OCI-LY3 (cell line): ENCODE results near the gene FBRSL1.

Source experiments
- H2AFZ ChIP-seq: fragments of 200-600, 300-600 bp; shearing (Covaris generic); 2 replicates; pipeline ENCODE4 v1.6.0; 2014; ENCODE audit warnings: antibody characterized with exemption, low read depth, low read length
- H3K27ac ChIP-seq: fragments of 200-600, 300-600 bp; sonication (generic); 2 replicates; pipeline ENCODE4 v1.5.1; 2014; ENCODE audit warnings: mild to moderate bottlenecking, low read length, moderate library complexity, mixed read lengths
- H3K27me3 ChIP-seq: fragments of 200-600, 300-600 bp; sonication (generic); 2 replicates; pipeline ENCODE4 v1.6.1; 2014; ENCODE audit warnings: low read depth, low read length, mixed read lengths
- H3K36me3 ChIP-seq: fragments of 200-600, 300-600 bp; sonication (generic); replicated peaks from 2 replicates; pipeline ENCODE3; 2014; ENCODE audit warnings: low read depth, low read length, mixed read lengths
- H3K4me1 ChIP-seq: fragments of 300-600, 200-600 bp; sonication (generic); 2 replicates; pipeline ENCODE4 v1.6.1; 2014; ENCODE audit warnings: low read length, mixed read lengths
- H3K4me2 ChIP-seq: fragments of 200-600, 300-600 bp; sonication (generic); 2 replicates; pipeline ENCODE4 v1.6.1; 2014; ENCODE audit warnings: low read length, mixed read lengths
- H3K4me3 ChIP-seq: fragments of 300-600, 200-600 bp; sonication (generic); 2 replicates; pipeline ENCODE4 v1.5.1; 2014; ENCODE audit warnings: antibody characterized with exemption, mild to moderate bottlenecking, low read length, moderate library complexity
- H3K79me2 ChIP-seq: fragments of 300-600, 200-600 bp; shearing (Covaris generic); 2 replicates; pipeline ENCODE4 v1.6.1; 2014; ENCODE audit warnings: mild to moderate bottlenecking, low read length, mixed read lengths
- H3K9ac ChIP-seq: fragments of 300-600, 200-600 bp; shearing (Covaris generic); 2 replicates; pipeline ENCODE4 v1.6.0; 2014; ENCODE audit warnings: mild to moderate bottlenecking, low read length, moderate library complexity
- H3K9me3 ChIP-seq: fragments of 200-600, 300-600 bp; shearing (Covaris generic); 2 replicates; pipeline ENCODE4 v1.6.1; 2014; ENCODE audit warnings: low read length, mixed read lengths; ENCODE audit not compliant: insufficient read depth
- H4K20me1 ChIP-seq: fragments of 200-600, 300-600 bp; sonication (generic); 2 replicates; pipeline ENCODE4 v1.6.1; 2016; ENCODE audit warnings: low read length, mixed read lengths; ENCODE audit not compliant: insufficient read depth
- EZH2phosphoT487 ChIP-seq: fragments of 200-600 bp; shearing (Covaris generic); IDR thresholded peaks from 2 replicates; pipeline ENCODE4 v1.6.1; 2018; ENCODE audit warnings: antibody characterized with exemption, mixed run types, low read depth
- TF ChIP-seq, protein P1 (sequence below): fragments of 200-600, 300-600 bp; sonication (generic); IDR thresholded peaks from 2 replicates; pipeline ENCODE4 v1.5.1; 2014; ENCODE audit warnings: antibody characterized with exemption, low read length, low read depth

FBRSL1 gene

DNA sequence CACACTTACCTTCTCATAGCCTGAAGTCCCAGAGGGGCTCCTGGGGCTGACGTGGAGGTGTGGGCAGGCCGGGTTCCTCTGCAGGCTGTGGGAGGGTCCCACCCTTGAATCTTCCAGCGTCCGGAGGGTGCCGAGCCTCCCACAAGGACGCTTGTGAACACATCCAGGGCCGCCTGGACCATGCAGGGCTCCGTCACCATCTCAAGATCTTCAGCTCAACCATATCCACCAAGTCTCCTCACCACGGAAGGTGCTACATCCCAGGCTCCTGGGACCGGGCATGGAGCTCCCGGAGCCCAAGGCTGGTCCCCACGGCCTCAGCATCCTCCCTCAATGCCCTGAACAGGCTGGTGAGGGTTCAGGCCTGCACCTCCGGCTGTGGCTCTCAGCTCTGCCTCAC, 10.7 kb upstream of the FBRSL1 start:
- Histone ChIP-seq H3K4me1 (peaks cover 10% of the 10 kb centered on the region), H3K9me3 (no peaks in the 10 kb centered on the region), H3K9ac (no peak overlapping the region), H3K4me3 (no peak overlapping the region), H3K4me2 (no peak overlapping the region), H3K36me3 (no peaks in the 10 kb centered on the region), H3K27me3 (peaks cover 4% of the 10 kb centered on the region; the same call in 1 of the 2 replicates), H3K79me2 (no peaks in the 10 kb centered on the region), H4K20me1 (no peaks in the 10 kb centered on the region), H2AFZ (no peak overlapping the region), H3K27ac (no peak overlapping the region)
- TF ChIP-seq EZH2phosphoT487: no peak

DNA sequence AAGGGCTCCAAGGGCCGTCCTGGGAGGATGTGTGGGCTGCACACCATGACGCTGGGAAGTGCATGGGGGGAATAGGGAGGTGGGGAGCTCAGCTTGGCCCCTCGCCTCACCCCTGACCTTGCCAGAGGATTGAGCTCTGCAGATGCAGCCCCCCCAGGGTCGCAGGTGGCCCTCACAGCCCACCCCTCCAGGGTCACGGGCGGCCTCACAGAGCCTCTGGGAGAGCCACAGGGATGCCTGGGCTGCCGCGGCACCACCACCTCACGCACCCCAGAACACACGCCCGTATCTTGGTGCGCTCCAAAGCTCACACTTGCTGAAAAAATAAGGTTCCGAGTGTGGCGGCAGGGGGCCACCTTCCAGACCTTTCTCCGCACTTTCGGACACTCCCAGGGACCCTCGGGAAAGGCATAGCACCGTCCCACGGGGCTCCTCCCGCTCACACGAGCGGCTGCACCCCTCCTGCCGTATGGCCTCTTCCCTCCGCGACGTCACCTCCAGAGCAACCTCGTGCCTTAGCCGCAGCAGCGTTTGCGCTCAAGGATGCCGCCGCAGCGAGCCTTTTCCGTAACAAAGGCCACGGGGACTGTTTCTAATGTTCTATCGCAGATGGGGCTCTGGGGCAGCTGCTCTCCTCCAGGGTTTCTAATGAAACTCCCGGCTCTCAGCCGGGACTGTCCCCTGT, 9.9 kb upstream of the FBRSL1 start:
- no peaks in the 10 kb centered on the region for H3K9me3 ChIP-seq
- H3K9ac ChIP-seq: no peak overlapping the region
- no peak overlapping the region for H3K27ac ChIP-seq
- H3K4me3 ChIP-seq: no peak overlapping the region
- H2AFZ ChIP-seq: no peak overlapping the region
- no peaks in the 10 kb centered on the region for H3K79me2 ChIP-seq
- TF ChIP-seq, protein P1, sequence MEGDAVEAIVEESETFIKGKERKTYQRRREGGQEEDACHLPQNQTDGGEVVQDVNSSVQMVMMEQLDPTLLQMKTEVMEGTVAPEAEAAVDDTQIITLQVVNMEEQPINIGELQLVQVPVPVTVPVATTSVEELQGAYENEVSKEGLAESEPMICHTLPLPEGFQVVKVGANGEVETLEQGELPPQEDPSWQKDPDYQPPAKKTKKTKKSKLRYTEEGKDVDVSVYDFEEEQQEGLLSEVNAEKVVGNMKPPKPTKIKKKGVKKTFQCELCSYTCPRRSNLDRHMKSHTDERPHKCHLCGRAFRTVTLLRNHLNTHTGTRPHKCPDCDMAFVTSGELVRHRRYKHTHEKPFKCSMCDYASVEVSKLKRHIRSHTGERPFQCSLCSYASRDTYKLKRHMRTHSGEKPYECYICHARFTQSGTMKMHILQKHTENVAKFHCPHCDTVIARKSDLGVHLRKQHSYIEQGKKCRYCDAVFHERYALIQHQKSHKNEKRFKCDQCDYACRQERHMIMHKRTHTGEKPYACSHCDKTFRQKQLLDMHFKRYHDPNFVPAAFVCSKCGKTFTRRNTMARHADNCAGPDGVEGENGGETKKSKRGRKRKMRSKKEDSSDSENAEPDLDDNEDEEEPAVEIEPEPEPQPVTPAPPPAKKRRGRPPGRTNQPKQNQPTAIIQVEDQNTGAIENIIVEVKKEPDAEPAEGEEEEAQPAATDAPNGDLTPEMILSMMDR: no peak
- TF ChIP-seq EZH2phosphoT487: no peak
- no peaks in the 10 kb centered on the region for H4K20me1 ChIP-seq
- no peak overlapping the region for H3K4me2 ChIP-seq
- H3K4me1 ChIP-seq: peaks cover 10% of the 10 kb centered on the region
- no peaks in the 10 kb centered on the region for H3K36me3 ChIP-seq
- H3K27me3 ChIP-seq: peaks cover 4% of the 10 kb centered on the region; the same call in 1 of the 2 replicates

DNA sequence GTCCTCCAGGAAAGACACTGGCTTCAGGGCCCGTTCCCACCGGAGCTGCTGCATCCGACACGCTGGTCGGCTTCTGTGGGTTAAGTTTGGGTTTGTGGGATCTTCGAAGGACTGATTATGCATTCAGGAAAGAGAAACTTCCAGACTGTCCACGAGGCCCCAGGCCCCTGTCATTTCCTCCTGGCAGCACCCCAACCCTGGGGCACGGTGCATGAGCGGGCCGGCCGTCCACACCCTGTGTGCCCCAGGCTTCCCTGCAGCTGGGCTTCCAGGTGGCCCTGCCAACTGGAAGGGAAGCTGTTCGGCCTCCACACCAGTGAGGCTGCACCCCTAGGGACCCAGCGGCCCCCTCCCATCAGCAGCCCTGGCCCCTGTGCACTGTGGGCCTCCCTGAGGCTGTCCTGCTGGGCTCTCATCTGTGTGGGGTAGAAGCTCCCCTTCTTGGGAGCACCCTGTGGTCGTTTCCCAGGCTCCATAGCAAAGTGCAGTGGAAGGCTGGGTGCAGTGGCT, 9.3 kb upstream of the FBRSL1 start:
- Histone ChIP-seq H3K9ac (no peak overlapping the region), H3K4me1 (peaks cover 10% of the 10 kb centered on the region), H3K79me2 (no peaks in the 10 kb centered on the region), H3K4me2 (no peak overlapping the region), H3K4me3 (no peak overlapping the region), H3K9me3 (no peaks in the 10 kb centered on the region), H3K36me3 (no peaks in the 10 kb centered on the region), H2AFZ (no peak overlapping the region), H4K20me1 (no peaks in the 10 kb centered on the region), H3K27ac (no peak overlapping the region), H3K27me3 (peaks cover 4% of the 10 kb centered on the region; the same call in 1 of the 2 replicates)
- no peak for TF ChIP-seq EZH2phosphoT487
- TF ChIP-seq, protein P1: no peak

DNA sequence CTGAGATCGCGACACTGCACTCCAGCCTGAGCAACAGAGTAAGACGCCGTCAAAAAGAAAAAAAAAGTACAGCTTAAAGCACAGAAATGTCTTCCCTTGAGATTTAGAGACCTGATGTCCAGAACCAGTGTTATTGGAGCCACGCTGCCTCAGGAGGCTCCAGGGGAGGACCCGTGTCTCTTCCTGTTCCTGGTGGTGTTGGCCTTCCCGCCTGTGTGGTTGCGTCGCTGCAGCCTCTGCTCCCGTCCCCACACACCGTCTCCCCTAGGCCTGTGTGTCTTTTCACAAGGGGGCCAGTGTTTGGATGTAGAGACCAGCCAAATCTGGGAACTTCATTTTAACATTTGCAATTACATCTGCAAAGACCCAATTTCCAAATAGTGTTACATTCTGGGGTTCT, 8.6 kb upstream of the FBRSL1 start:
- Histone ChIP-seq H3K4me2 (peak overlapping the region; percentile 53), H3K79me2 (no peaks in the 10 kb centered on the region), H3K4me3 (0 out of 2 replicates have a peak overlapping the region, but pooled peaks have one; percentile 45), H3K9ac (peak overlapping the region; percentile 13; the same call in 1 of the 2 replicates), H3K36me3 (no peaks in the 10 kb centered on the region), H3K4me1 (peaks cover 10% of the 10 kb centered on the region), H2AFZ (peak overlapping the region; percentile 61), H3K9me3 (no peaks in the 10 kb centered on the region), H4K20me1 (no peaks in the 10 kb centered on the region), H3K27ac (no peak overlapping the region), H3K27me3 (peaks cover 4% of the 10 kb centered on the region; the same call in 1 of the 2 replicates)
- no peak for TF ChIP-seq EZH2phosphoT487
- TF ChIP-seq, protein P1: no peak
